Cardiac muscle cell (in vitro differentiated cells and primary cell): ENCODE results near the gene ZNF575. TPM values are rescaled to one million over a fixed set of nuclear protein-coding genes. Genes with fewer than 3 reads are reported as not detected.
A peak's percentile ranks its signal among the peaks of the same experiment; 100 is the strongest.

ENCODE experiments used
- DNase-seq, 2 donors: peaks; one replicate each; pipeline versions ENCODE4 v3.0.0 to v3.0.0-alpha.2; 2010 to 2017; ENCODE audit warnings: low read depth in 1 of 2, low spot score in 1 of 2
- H3K27ac ChIP-seq: fragments of 200-600 bp; sonication (generic); 2 replicates; pipeline ENCODE4 v1.5.1; 2016
- H3K27me3 ChIP-seq: fragments of 200-600 bp; sonication (generic); 2 replicates; pipeline ENCODE4 v1.6.0; 2016; ENCODE audit warnings: control low read depth
- H3K36me3 ChIP-seq: fragments of 200-600 bp; sonication (generic); 2 replicates; pipeline ENCODE4 v1.5.1; 2016; ENCODE audit warnings: control low read depth
- H3K4me1 ChIP-seq: fragments of 200-600 bp; sonication (generic); 2 replicates; pipeline ENCODE4 v1.8.1; 2017; ENCODE audit warnings: low read depth, mild to moderate bottlenecking, mixed run types
- H3K4me3 ChIP-seq: fragments of 200-600 bp; sonication (generic); 2 replicates; pipeline ENCODE4 v1.5.1; 2016; ENCODE audit warnings: mild to moderate bottlenecking
- H3K9me3 ChIP-seq: fragments of 200-600 bp; sonication (generic); 2 replicates; pipeline ENCODE4 v1.5.1; 2017; ENCODE audit warnings: low read depth, mild to moderate bottlenecking, control low read depth
- CTCF ChIP-seq: IDR thresholded peaks from 2 replicates; pipeline ENCODE4 v1.5.1; 2012; ENCODE audit warnings: low read depth, mild to moderate bottlenecking, low read length
- polyA plus RNA-seq: library from polyadenylated mRNA; unstranded; fragments of >200 nt; fragmentation: Nextera tagmentation; extraction: Ambion mirVana; gene quantifications from 2 replicates; pipeline ENCODE4 v1.2.1, GENCODE V29; 2016
- total RNA-seq: library from RNA; depleted of rRNA; stranded (reverse); fragments of >200 nt; gene quantifications from 2 replicates; pipeline ENCODE4 v1.2.3, GENCODE V29; 2016

The ZNF575 gene
- total and polyA plus RNA-seq, 2 experiments from 2014 or later, result 3.3 TPM; not detected in 1

GRCh38 chr19:43554317-43554895 lies 21.4 kb downstream of the ZNF575 start:
- Histone ChIP-seq H3K27me3 (no peaks in the 10 kb centered on the region), H3K9me3 (no peaks in the 10 kb centered on the region), H3K27ac (no peak overlapping the region), H3K36me3 (peaks cover 35% of the 10 kb centered on the region), H3K4me1 (no peaks in the 10 kb centered on the region), H3K4me3 (no peak overlapping the region)
- DNase-seq, result no peak
- TF ChIP-seq CTCF, result no peak

- no peak overlapping the region for H3K27ac ChIP-seq
- no peaks in the 10 kb centered on the region for H3K9me3 ChIP-seq
- H3K4me3 ChIP-seq, result no peak overlapping the region
- DNase-seq, result peak; percentile 71 to 80
- no peaks in the 10 kb centered on the region for H3K27me3 ChIP-seq
- H3K36me3 ChIP-seq, result peaks cover 31% of the 10 kb centered on the region
- H3K4me1 ChIP-seq, result no peaks in the 10 kb centered on the region
- TF ChIP-seq CTCF, result peak; percentile 92
Observed at GRCh38 chr19:43555185-43555770, 22.3 kb downstream of the ZNF575 start.

GRCh38 chr19:43560687-43561086 lies 27.7 kb downstream of the ZNF575 start:
- Histone ChIP-seq H3K4me1 (no peaks in the 10 kb centered on the region), H3K4me3 (no peak overlapping the region), H3K27ac (no peak overlapping the region), H3K9me3 (no peaks in the 10 kb centered on the region), H3K36me3 (peaks cover 12% of the 10 kb centered on the region), H3K27me3 (no peaks in the 10 kb centered on the region)
- no peak for TF ChIP-seq CTCF
- DNase-seq, result no peak

GRCh38 chr19:43561139-43561970 lies 28.4 kb downstream of the ZNF575 start:
- Histone ChIP-seq H3K27ac (no peak overlapping the region), H3K4me3 (no peak overlapping the region), H3K27me3 (no peaks in the 10 kb centered on the region), H3K9me3 (no peaks in the 10 kb centered on the region), H3K4me1 (no peaks in the 10 kb centered on the region), H3K36me3 (peaks cover 12% of the 10 kb centered on the region)
- no peak for TF ChIP-seq CTCF
- no peak for DNase-seq

- no peak for DNase-seq
- H3K27ac ChIP-seq, result no peak overlapping the region
- H3K27me3 ChIP-seq, result no peaks in the 10 kb centered on the region
- peaks cover 12% of the 10 kb centered on the region for H3K36me3 ChIP-seq
- no peak overlapping the region for H3K4me3 ChIP-seq
- TF ChIP-seq CTCF, result no peak
- H3K9me3 ChIP-seq, result no peaks in the 10 kb centered on the region
- H3K4me1 ChIP-seq, result no peaks in the 10 kb centered on the region
Observed at GRCh38 chr19:43562226-43562697, 29.3 kb downstream of the ZNF575 start.
